Posterior cingulate gyrus (tissue), 11 donors: ENCODE data around the gene MTA3.

Experiments
- DNase-seq, 10 donors: peaks; one replicate each; pipeline versions ENCODE4 v3.0.0 to v3.0.0-alpha.2; 2020 to 2021; ENCODE audit warnings: mixed read lengths in 3 of 10
- intact Hi-C: fragments of 100-400 bp; cut with DNase I; formaldehyde crosslinking; loops from one replicate; pipeline ENCODE4 v1.15.1; 2023

The MTA3 gene

GRCh38 chr2:42771546-42772153 is 203.2 kb downstream of the MTA3 start:
- peak in 2 of 10 donors; percentile 43 to 70 for DNase-seq
- intact Hi-C loops, result no loop called here

GRCh38 chr2:42775186-42775585 is 206.8 kb downstream of the MTA3 start:
- intact Hi-C loops, result no loop called here

DNA sequence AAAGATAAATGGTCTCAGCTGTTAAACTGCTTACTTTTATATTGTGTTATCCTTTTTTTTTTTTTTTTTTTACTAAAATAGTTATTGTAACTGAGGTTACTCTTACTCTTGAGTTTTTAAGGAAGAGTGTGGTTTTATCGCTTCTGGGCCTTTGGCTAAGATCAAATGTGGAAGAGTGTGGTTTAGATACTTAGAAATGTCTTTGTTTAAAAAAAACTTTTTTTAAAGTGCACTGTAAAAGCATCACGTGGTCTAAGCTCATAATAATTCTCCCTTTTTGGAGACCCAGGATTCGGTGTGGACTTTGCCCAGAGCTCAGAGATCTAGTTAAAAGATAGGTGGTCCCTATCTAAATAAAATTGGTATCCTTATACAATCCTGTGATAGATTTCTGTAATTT is 207.4 kb downstream of the MTA3 start:
- intact Hi-C loops, result no loop called here
- no peak for DNase-seq

More at GRCh38 chr2:42775186-42775585, 206.8 kb downstream of the MTA3 start:
- DNase-seq, result no peak

DNA sequence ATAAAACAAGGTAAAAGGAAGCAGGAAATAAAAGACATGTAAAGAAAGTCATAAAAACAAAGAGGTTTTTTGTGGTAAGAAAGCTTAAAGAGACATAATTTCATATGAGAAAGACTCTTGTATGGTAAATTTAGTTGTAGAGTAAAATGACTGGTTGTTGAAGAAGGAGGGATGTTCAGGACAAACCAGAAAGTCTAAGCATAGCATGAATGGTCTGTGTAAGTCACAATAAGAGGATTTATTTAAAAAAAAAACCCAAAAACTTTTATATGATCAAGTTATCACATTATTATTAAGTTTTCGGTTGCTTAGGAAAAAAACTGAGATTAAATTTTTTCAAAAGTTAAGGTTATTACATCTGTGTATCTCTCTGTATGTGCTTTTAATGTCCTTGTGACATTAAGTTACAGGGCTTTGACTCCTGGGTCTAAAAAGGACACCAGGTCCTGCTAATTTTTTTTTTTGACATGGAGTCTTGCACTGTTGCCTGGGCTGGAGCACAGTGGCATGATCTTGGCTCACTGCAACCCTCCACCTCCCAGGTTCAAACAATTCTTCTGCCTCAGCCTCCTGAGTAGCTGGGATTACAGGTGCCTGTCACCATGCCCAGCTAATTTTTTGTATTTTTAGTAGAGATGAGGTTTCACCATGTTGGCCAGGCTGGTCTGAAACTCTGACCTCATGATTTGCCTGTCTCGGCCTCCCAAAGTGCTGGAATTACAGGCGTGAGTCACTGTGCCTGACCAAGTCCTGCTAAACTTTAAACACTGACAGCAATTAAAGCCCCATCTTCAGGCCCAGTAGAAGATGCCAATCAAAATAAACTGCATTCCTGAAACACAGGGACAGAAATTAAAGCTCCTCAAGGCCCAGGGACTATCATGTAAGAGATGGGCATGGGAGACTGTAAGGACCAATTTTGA is 209.7 kb downstream of the MTA3 start:
- intact Hi-C loops, result no loop called here
- peak in 1 of 10 donors; percentile 39 for DNase-seq

DNA sequence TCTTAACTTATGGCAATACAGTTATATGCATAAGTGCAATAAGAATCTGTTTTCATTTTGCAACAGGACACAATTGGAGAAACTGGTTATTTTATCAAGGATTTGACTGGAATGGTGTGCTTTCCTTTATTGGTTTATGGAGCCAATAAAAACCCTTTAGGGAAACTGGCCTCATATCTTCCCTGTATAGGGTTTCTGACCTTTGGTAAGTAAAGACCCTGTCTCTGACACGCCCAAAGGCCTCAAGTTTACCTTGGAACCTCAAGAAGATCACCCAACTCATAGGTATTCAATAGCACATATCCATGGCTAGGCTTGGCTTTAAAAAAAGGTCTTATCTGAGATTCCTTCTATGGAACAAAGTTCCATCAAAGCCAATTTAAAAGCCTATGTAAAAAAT is 212.7 kb downstream of the MTA3 start:
- intact Hi-C loops, result no loop called here
- no peak for DNase-seq

DNA sequence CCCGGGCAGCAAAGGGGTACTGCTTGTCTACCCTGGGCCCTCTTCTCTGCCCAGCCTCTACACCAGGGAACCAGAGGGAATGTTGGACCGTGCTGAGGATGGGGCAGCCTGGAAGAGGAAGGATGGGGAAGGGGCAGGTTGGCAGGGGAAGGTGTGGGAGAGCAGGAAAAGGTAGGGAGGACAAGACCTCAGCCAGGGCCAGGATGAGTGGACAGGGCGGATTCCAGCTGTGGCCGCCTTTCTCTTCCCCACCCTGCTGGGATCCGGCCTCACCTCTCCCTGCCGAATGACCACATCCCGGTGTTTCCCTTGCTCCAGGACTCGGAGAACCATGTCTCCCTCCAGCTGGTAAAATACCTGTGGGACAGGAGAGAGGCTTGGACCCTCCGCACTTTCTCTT is 215.1 kb downstream of the MTA3 start:
- intact Hi-C loops, result no loop called here
- DNase-seq, result peak in 2 of 10 donors; percentile 29 to 64

GRCh38 chr2:42784204-42784880 is 215.9 kb downstream of the MTA3 start:
- intact Hi-C loops, result no loop called here
- peak in 1 of 10 donors; percentile 31 for DNase-seq

DNA sequence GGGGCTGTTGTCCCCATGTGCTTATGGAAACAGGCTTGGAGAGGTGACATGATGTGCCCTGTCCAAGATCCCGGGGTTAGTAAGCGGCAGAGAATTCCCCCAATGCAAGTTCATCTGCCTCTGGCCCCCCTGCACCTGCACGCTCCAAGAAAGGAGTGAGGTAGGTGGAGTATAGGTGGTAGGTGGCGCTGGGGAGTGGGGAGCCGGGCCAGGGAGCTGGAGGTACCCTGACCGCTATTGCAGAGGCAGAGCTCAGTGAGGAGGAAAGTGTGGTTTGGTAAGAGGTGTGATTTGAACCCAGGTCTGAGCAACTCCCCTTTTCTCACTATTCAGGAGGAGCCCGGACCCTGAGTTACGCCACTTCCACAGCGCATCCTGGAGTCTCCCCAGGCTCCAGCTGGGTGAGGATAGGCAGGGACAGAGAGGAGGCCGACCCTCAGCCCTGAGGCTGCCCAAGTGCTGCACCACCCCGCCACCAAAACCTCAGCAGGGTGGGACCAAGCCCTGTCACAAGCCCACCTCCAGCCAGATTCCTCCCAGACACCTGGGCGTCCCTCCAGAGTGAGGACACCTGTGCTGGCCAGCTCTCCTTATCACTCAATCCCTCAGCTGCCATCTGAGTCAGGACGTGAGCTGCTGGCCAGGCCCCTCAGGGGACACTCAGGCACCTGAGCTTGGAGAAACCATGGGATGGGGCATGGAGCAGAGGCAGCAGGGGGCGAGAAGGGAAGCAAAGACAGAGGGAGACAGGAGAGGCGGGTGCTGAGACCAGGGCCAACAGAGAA is 218.3 kb downstream of the MTA3 start:
- DNase-seq, result peak in 1 of 10 donors; percentile 62
- intact Hi-C loops, result no loop called here

DNA sequence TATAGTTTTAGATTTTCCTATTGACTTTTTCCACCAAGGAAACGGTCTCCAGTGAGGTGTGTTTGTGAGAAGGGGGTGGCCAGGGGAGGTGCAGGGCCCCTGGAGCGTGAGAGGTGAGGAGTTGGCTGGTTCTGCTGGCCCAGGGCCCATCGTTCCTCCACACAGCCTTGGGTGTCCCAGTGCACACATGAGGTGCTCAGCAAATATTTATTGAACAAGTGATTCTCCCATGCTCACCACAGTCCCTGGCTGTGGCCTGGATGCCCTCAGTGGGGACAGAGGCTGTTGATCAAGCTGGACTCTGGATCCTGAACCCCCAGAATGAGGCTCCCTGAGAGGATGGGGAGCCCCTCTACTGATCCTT is 219.0 kb downstream of the MTA3 start:
- intact Hi-C loops, result no loop called here

GRCh38 chr2:42787788-42788477 is 219.5 kb downstream of the MTA3 start:
- peak in 1 of 10 donors; percentile 37 for DNase-seq
- intact Hi-C loops, result no loop called here

More for the DNA sequence above, 219.0 kb downstream of the MTA3 start:
- peak in 2 of 10 donors; percentile 18 to 47 for DNase-seq

DNA sequence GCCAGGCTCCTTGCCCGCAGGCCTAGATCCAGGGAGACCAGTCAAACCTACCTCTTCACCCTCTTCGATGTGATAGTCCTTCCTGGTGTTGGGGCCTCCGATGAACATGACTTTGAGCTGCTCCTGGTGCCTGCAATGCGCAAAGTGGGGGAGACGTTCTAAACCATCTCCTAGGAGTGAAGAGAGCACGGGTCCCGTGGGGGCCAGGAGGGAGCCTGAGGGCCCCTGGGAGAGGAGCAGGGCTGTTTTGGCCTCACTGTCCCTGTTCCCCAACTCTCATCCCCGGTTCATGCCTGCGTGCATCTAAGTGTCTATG is 220.0 kb downstream of the MTA3 start:
- DNase-seq, result peak in 1 of 10 donors; percentile 62

GRCh38 chr2:42788882-42789281 is 220.4 kb downstream of the MTA3 start:
- intact Hi-C loops, result no loop called here
- DNase-seq, result peak in 1 of 10 donors; percentile 64

More for the DNA sequence above, 220.0 kb downstream of the MTA3 start:
- intact Hi-C loops, result no loop called here

GRCh38 chr2:42789751-42790150 is 221.3 kb downstream of the MTA3 start:
- DNase-seq, result peak in 1 of 10 donors; percentile 30
- intact Hi-C loops, result loop anchor here (10.0 kb wide), 1 partner anchor 285 kb away; no protein-coding TSS in a partner anchor

GRCh38 chr2:42791606-42792005 is 223.2 kb downstream of the MTA3 start:
- DNase-seq, result peak in 1 of 10 donors; percentile 38
- intact Hi-C loops, result loop anchor here (10.0 kb wide), 1 partner anchor 287 kb away; no protein-coding TSS in a partner anchor

- intact Hi-C loops, result loop anchor here (10.0 kb wide), 1 partner anchor 287 kb away; no protein-coding TSS in a partner anchor
- DNase-seq, result peak in 2 of 10 donors; percentile 23 to 73
These were observed 223.7 kb downstream of the MTA3 start for GRCh38 chr2:42792087-42792582.

DNA sequence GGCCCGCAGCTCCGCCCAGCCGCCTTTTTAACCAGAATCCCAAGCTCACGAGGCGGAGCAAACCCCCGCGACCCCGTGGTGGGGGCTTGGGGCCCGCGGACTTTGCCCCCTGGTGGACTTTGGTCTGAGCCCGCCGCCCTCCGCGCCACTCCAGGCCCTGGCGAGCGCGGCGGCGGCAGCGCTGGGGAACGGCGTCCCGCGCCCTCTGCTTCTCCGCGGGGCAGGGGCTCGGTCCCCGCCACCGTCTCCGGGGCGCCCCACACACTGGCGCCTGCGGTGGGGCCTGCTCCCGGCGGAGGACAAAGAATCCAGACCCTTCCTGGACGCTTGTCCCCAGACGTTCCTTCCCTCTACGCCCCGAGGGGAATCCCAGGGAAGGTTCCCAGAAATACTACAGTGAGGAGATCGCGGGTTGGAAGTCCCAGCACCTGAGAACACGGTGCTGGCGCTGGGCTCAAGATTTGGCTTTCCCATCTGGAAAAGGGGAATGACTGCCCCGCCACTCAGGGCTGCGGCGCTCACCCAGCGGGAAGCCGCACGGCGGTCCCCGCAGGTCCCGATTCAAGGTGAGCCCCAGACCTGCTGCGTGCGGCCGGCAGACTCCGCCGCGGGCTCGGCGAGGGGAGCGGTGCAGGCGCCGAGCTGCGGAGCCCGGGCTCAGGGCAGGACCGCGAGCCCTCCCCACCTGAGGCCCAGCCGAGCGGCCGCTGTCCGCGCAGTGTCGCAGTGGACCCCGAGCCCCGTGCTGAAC is 224.3 kb downstream of the MTA3 start, which contains the start of gene HAAO:
HAAO (minus strand) TSS at position 1 of the 751 bp plus-strand sequence. CDS start 47 bp downstream, outside the sequence.
- intact Hi-C loops, result loop anchor here (10.0 kb wide), 1 partner anchor 288 kb away; no protein-coding TSS in a partner anchor
- DNase-seq, result peak in 2 of 10 donors; percentile 56 to 74

DNA sequence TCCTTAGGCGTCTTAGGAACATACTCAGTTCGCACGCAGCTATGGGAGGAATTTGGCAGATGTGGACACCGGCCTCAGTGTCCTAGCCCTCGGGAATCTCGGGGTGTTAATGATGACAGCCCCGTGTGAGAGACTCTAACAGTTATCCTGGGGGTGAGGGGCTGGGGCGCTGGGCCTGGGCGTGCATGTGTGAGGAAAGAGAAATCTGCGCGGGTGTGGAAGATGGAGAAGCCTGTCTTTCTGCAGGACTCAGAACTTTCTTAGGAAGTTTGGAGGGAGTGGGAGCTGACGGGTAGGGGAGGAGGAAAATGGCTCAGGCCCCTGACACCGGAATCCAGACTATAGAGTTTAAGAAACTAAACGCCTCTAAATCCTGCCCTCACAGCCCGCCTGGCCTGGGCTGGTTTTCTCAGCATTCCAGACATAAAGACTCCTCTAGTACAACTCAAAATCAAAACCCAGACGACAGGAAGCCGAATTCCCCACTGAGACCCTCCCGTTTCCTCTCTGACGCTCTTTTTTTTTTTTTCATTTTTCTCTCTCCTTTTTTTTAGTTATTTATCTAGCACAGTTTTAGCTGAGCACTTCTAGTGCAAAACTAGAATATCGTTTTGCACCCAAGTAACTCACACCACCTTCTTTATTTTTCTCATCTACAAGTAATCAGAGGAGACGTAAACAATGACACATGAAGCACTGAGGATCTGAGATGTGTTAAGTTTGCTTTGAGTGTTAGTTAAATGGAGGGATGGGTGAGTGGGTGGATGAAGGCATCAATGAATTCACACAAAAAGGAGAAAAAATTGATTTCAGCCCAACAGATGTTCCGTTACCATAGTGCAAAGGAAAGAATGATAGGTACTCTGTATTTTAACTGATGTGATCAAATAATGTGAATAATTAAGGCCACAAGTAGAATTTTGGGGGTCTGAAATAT is 225.2 kb downstream of the MTA3 start:
- intact Hi-C loops, result loop anchor here (10.0 kb wide), 1 partner anchor 289 kb away; no protein-coding TSS in a partner anchor
- DNase-seq, result peak in 1 of 10 donors; percentile 59
